ENCODE results near the gene TSKU.

GRCh38 chr11:76801225-76801624, 18.1 kb downstream of the TSKU start:
- TF ChIP-seq EZH2 (IDR thresholded peaks at IDR 0.05) (no peak), POLR2AphosphoS5 (IDR thresholded peaks at IDR 0.05; ENCODE audit: borderline replicate concordance, low read depth, low read length) (no peak), FOXP2 (optimal IDR thresholded peaks at IDR 0.05; ENCODE audit: control extremely low read depth, extremely low read length, insufficient read depth) (no peak)

All from SK-N-MC (cell line).